ENCODE measurements around the gene ARID1B. TPM values are rescaled to one million over a fixed set of nuclear protein-coding genes. Genes with fewer than 3 reads are reported as not detected.

ARID1B gene
- total RNA-seq, 1 donor from 2014 or later = 101 TPM

DNA sequence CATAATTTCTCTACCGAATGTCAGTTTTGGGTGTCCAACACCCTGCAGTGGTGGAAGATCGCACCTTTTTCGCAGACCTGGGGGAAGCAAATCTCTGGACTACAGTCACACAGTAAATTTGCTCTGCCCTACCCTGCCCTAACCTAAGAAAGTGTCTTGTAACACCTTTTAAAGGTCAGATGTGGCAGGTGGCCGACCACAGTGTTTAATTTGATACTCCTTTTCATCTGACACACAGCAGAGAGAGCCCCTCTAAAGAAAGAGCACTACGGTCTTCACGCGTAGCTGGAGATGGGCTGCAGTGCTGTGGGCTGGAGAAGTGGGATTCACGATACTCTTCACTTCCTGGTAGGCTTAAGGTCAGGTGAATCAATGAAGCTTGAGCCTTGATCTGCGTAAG lies 436.2 kb downstream of the ARID1B start:
- Mint-ChIP-seq H3K9me3 (no peaks in the 10 kb centered on the region), H3K27me3 (ENCODE audit: low read depth) (peaks cover 2% of the 10 kb centered on the region), H3K36me3 (ENCODE audit: low read depth) (peaks cover 5% of the 10 kb centered on the region), H3K4me3 (no peak overlapping the region), H3K4me1 (no peaks in the 10 kb centered on the region), H3K27ac (ENCODE audit: unreplicated experiment) (no peak overlapping the region)
- no peak for DNase-seq (ENCODE audit: low read depth, low spot score)
- TF ChIP-seq CTCF (conservative IDR thresholded peaks at IDR 0.05) = no peak

DNA sequence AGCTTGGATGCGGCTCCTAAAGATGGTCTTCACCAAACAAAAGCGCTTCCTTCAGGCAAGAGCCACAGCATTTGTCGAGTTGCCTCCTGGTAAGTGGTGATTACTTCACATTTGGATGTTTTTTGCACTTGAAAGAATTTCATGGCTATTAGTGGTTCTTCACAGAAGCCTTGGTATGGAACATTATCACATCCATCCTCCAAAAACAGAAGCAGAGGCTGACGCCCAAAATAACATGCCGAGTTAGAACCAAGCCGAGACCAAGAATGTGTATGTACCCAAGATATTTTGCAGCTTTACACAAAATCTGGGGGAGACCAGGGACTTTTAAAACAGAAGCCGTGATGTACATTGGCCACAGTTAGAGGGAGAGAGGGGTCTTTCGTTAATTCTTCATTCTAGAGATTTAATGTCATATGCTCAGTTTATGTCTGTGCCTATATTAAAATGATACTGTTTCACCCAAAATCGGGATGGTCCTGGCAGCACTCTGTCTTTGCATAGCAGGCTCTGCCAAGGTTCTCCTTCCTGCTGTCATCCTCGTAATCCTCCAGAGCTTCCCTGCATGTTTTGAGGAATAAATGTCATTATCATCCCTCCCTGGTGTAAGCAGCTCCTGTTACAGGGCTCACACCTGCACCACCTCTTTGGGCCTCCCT lies 436.9 kb downstream of the ARID1B start:
- peaks cover 2% of the 10 kb centered on the region for H3K27me3 Mint-ChIP-seq (ENCODE audit: low read depth)
- no peaks in the 10 kb centered on the region for H3K9me3 Mint-ChIP-seq
- no peak overlapping the region for H3K27ac Mint-ChIP-seq (ENCODE audit: unreplicated experiment)
- H3K4me3 Mint-ChIP-seq = no peak overlapping the region
- no peaks in the 10 kb centered on the region for H3K4me1 Mint-ChIP-seq
- no peak for DNase-seq (ENCODE audit: low read depth, low spot score)
- H3K36me3 Mint-ChIP-seq (ENCODE audit: low read depth) = peaks cover 5% of the 10 kb centered on the region
- TF ChIP-seq CTCF (conservative IDR thresholded peaks at IDR 0.05) = no peak

- no peak for TF ChIP-seq CTCF (conservative IDR thresholded peaks at IDR 0.05)
- Mint-ChIP-seq H3K27ac (ENCODE audit: unreplicated experiment) (no peak overlapping the region), H3K27me3 (ENCODE audit: low read depth) (peaks cover 3% of the 10 kb centered on the region), H3K9me3 (no peaks in the 10 kb centered on the region), H3K4me3 (no peak overlapping the region), H3K36me3 (ENCODE audit: low read depth) (peaks cover 5% of the 10 kb centered on the region), H3K4me1 (peaks cover 4% of the 10 kb centered on the region)
- no peak for DNase-seq (ENCODE audit: low read depth, low spot score)
Observed at GRCh38 chr6:157215717-157216116, 438.5 kb downstream of the ARID1B start.

GRCh38 chr6:157216570-157216969 lies 439.4 kb downstream of the ARID1B start:
- Mint-ChIP-seq H3K4me1 (peaks cover 12% of the 10 kb centered on the region), H3K27me3 (ENCODE audit: low read depth) (peaks cover 7% of the 10 kb centered on the region), H3K27ac (ENCODE audit: unreplicated experiment) (peak overlapping the region; percentile 13), H3K4me3 (peak overlapping the region; percentile 61), H3K36me3 (ENCODE audit: low read depth) (peaks cover 5% of the 10 kb centered on the region), H3K9me3 (no peaks in the 10 kb centered on the region)
- TF ChIP-seq CTCF (conservative IDR thresholded peaks at IDR 0.05) = no peak
- no peak for DNase-seq (ENCODE audit: low read depth, low spot score)

- Mint-ChIP-seq H3K27me3 (ENCODE audit: low read depth) (peaks cover 7% of the 10 kb centered on the region), H3K4me3 (no peak overlapping the region), H3K36me3 (ENCODE audit: low read depth) (peaks cover 5% of the 10 kb centered on the region), H3K9me3 (no peaks in the 10 kb centered on the region), H3K4me1 (peaks cover 15% of the 10 kb centered on the region), H3K27ac (ENCODE audit: unreplicated experiment) (peak overlapping the region; percentile 72)
- no peak for TF ChIP-seq CTCF (conservative IDR thresholded peaks at IDR 0.05)
- DNase-seq (ENCODE audit: low read depth, low spot score) = no peak
Observed at GRCh38 chr6:157217198-157217893, 440.2 kb downstream of the ARID1B start.

Data from neural crest cell (in vitro differentiated cells).